Lung (tissue), 12 donors: ENCODE measurements around the gene GNG11. TPM values are rescaled to one million over a fixed set of nuclear protein-coding genes. Genes with fewer than 3 reads are reported as not detected.

Experiments
- ATAC-seq: fragments of 200-7000 bp; cut with Tn5 transposase; one replicate; pipeline ENCODE4 v1.9.1; 2020; ENCODE audit warnings: moderate number of reproducible peaks; ENCODE audit not compliant: insufficient read depth, low FRiP score
- DNase-seq, 3 donors: peaks; one replicate each; pipeline ENCODE4 v3.0.0-alpha.2; 2013 to 2017
- H3K27ac ChIP-seq, 2 donors: one replicate each; pipeline ENCODE4 v1.5.1; 2013; ENCODE audit warnings: mild to moderate bottlenecking in 2 of 2, moderate library complexity in 2 of 2, control low read depth in 1 of 2, inconsistent platforms in 1 of 2, low read depth in 1 of 2, low read length in 1 of 2
- H3K27me3 ChIP-seq, 3 donors: one replicate each; pipeline ENCODE4 v1.5.1; 2013; ENCODE audit warnings: low read length in 2 of 3; ENCODE audit not compliant: control insufficient read depth in 3 of 3, insufficient read depth in 3 of 3
- H3K36me3 ChIP-seq, 4 donors: one replicate each; pipeline ENCODE4 v1.5.1; 2013; ENCODE audit warnings: low read length in 4 of 4, mild to moderate bottlenecking in 1 of 4, moderate library complexity in 1 of 4; ENCODE audit not compliant: control insufficient read depth in 4 of 4, insufficient read depth in 4 of 4
- H3K4me1 ChIP-seq, 5 donors: one replicate each; pipeline ENCODE4 v1.5.1; 2013; ENCODE audit warnings: low read length in 5 of 5, mild to moderate bottlenecking in 2 of 5, moderate library complexity in 1 of 5; ENCODE audit not compliant: control insufficient read depth in 5 of 5, insufficient read depth in 5 of 5
- H3K4me3 ChIP-seq: one replicate; pipeline ENCODE4 v1.5.1; 2013; ENCODE audit warnings: mild to moderate bottlenecking, control low read depth, moderate library complexity
- H3K9ac ChIP-seq, 2 donors: one replicate each; pipeline ENCODE4 v1.5.1; 2013; ENCODE audit warnings: low read length in 2 of 2, control low read depth in 1 of 2; ENCODE audit not compliant: insufficient read depth in 1 of 2
- H3K9me3 ChIP-seq, 4 donors: one replicate each; pipeline ENCODE4 v1.5.1; 2013; ENCODE audit warnings: low read length in 3 of 4, mild to moderate bottlenecking in 1 of 4, moderate library complexity in 1 of 4; ENCODE audit not compliant: control insufficient read depth in 4 of 4, insufficient read depth in 3 of 4
- WGBS, 2 donors: extraction: QIAGEN DNeasy Blood & Tissue Kit; methylation state at CpG; one replicate each; pipeline ENCODE4 v1.1.7; 2013; 5-methylcytosine and 5-hydroxymethylcytosine counted together
- polyA plus RNA-seq, 2 donors: library from polyadenylated mRNA; stranded (reverse); fragments of 200-250 nt; gene quantifications; one replicate each; pipeline ENCODE4 v1.2.1, GENCODE V29; 2013
- total RNA-seq, 2 donors: library from RNA; depleted of rRNA in 1 of 2; stranded (reverse); fragments of >200 nt in 1 of 2; gene quantifications; one replicate each; pipeline ENCODE4 v1.2.1, GENCODE V29; 2014 to 2021
- TF ChIP-seq, protein P1 (sequence below): IDR thresholded peaks from 2 replicates; pipeline ENCODE4 v1.5.1; 2012; ENCODE audit warnings: mild to moderate bottlenecking; ENCODE audit errors: control extremely low read depth, extremely low read depth
- donor health status: control.
- donor health status: control.
- donor health status: Bipolar disorder and iron deficiency.
- donor health status: healthy.
- donor health status: DM: yes; HTN: yes; CAD: no.

Gene GNG11
- total and polyA plus RNA-seq, 4 donors: 18.4 to 39.0 (median 26.8) TPM

DNA sequence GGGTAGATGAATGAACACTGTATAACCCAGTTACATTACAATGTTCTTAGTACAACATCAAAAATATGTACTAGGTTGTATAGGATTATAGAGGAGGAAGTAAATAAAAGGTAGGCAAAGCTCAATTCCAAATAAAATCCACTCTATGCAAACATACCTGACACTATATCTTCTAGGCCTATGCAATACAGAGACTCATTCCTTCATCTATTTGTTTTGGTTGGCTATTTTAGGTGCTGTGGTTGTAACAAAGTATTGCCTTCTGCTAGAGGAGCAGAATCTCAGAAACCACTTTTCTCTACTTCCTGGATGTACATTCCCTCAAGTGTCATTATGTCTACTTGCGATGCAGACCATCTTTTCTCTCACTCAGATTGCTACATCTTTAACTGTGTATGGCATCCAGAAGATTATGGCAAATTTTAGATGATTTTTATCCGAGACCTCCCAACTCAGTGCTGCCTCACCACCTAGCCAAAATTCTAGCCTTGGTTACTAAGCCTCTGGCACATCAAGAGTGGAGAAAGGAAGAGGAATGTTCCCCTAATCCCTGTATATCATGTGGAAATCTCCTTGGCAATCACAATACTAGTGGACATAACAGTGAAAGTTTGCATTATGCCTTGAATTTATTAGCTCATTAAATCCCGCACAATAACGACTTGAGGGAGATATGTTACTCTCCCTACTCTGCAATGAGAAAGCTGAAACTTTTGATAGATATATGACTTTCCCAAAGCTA lies 25.5 kb upstream of the GNG11 start:
- no peak for ATAC-seq
- DNase-seq: peak in 2 of 3 donors; percentile 16 to 22
- Histone ChIP-seq H3K36me3 (no peaks in the 10 kb centered on the region), H3K9me3 (no peaks in the 10 kb centered on the region), H3K9ac (no peak overlapping the region), H3K27me3 (peaks cover 0 to 18% (median 11%) of the 10 kb centered on the region in 3 donors), H3K4me1 (peaks cover 0 to 30% (median 0%) of the 10 kb centered on the region in 5 donors), H3K27ac (no peak overlapping the region), H3K4me3 (no peak overlapping the region)
- TF ChIP-seq, protein P1, sequence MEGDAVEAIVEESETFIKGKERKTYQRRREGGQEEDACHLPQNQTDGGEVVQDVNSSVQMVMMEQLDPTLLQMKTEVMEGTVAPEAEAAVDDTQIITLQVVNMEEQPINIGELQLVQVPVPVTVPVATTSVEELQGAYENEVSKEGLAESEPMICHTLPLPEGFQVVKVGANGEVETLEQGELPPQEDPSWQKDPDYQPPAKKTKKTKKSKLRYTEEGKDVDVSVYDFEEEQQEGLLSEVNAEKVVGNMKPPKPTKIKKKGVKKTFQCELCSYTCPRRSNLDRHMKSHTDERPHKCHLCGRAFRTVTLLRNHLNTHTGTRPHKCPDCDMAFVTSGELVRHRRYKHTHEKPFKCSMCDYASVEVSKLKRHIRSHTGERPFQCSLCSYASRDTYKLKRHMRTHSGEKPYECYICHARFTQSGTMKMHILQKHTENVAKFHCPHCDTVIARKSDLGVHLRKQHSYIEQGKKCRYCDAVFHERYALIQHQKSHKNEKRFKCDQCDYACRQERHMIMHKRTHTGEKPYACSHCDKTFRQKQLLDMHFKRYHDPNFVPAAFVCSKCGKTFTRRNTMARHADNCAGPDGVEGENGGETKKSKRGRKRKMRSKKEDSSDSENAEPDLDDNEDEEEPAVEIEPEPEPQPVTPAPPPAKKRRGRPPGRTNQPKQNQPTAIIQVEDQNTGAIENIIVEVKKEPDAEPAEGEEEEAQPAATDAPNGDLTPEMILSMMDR: no peak
- WGBS, 2 donors: 81 to 86% methylated on average over 4 of the region's 4 CpGs

DNA sequence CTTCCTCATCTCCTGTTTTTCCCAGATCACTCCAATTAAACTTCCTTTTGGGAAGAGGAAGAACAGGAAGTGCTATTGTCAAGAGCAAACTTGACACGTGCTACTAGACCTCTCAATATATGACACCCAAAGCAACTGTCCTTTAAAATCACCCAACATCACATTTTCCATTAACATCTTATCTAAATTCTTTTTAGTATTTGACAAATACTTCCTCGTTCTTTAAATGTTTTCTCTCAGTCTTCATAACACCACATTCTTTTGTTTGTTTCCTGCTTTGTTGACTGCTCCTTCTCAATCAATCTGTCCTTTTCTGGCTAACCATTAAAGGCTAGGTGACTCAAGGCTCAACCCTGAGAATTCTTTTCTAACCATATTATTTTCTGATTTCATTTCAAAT lies 23.9 kb upstream of the GNG11 start:
- Histone ChIP-seq H3K27ac (no peak overlapping the region), H3K27me3 (peaks cover 0 to 7% (median 7%) of the 10 kb centered on the region in 3 donors), H3K9ac (no peak overlapping the region), H3K36me3 (no peaks in the 10 kb centered on the region), H3K9me3 (no peaks in the 10 kb centered on the region), H3K4me3 (no peak overlapping the region), H3K4me1 (peaks cover 0 to 30% (median 0%) of the 10 kb centered on the region in 5 donors)
- WGBS, 2 donors: 42 to 55% methylated on average over 2 of the region's 2 CpGs
- DNase-seq (no peak), ATAC-seq (no peak)
- TF ChIP-seq, protein P1: no peak

DNA sequence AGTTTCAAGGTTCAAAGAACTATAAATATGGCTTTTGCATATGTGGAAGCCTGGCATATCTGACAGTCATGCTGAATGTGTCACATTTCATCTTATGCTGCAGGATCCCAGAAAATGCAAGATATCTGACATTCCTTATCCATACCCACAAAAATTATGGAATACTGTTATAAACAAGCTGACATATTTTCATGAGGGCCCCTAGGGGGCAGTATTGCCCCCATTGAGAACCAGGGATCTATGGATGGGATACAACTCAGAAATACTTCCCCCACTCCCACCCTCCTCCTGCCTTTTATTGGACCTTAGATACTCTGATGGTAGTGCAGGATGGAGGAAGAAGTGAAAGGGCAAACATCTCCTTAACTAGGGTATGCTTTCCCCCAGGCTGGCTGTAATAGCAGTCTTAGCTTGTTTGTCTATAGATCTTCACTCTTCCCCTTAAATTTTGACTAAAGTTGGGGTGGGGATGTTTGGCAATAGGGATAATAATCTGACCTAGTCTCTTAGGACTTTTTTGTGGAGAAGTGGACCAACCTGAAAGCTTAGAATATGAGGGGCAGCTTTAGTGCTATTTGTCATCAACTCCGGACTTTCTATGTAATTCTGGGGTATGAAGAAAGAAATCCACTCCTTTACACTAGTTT lies 18.6 kb upstream of the GNG11 start:
- H3K36me3 ChIP-seq: no peaks in the 10 kb centered on the region
- no peaks in the 10 kb centered on the region for H3K27me3 ChIP-seq
- H3K9me3 ChIP-seq: no peaks in the 10 kb centered on the region
- no peak overlapping the region for H3K4me3 ChIP-seq
- peak; percentile 29 to 81 (median 55) for DNase-seq
- TF ChIP-seq, protein P1: peak; percentile 44
- WGBS, 2 donors: 88 to 95% methylated on average over 1 of the region's 1 CpG
- H3K27ac ChIP-seq: no peak overlapping the region
- no peak overlapping the region for H3K9ac ChIP-seq
- H3K4me1 ChIP-seq: no peaks in the 10 kb centered on the region
- ATAC-seq: no peak
